ENCODE results near the gene PINK1.

DNA sequence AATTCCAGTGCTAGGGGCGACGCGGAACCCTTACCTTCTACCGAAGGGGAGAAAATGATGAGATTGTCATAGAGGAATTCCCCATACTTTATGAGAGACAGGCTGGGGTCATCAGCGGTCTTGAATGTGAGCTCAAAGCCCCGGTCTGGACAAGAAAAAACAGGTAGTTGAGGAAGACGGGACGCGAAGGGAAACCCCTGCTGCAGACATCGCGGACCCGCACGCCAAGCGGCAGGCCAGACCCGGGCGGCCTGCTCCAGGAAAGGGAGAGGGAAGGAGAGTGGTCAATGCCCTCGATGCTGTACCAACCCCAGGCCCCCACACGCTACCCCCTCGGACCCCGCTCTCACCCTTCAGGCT is 27.6 kb downstream of the PINK1 start:
- TF ChIP-seq, protein P1, sequence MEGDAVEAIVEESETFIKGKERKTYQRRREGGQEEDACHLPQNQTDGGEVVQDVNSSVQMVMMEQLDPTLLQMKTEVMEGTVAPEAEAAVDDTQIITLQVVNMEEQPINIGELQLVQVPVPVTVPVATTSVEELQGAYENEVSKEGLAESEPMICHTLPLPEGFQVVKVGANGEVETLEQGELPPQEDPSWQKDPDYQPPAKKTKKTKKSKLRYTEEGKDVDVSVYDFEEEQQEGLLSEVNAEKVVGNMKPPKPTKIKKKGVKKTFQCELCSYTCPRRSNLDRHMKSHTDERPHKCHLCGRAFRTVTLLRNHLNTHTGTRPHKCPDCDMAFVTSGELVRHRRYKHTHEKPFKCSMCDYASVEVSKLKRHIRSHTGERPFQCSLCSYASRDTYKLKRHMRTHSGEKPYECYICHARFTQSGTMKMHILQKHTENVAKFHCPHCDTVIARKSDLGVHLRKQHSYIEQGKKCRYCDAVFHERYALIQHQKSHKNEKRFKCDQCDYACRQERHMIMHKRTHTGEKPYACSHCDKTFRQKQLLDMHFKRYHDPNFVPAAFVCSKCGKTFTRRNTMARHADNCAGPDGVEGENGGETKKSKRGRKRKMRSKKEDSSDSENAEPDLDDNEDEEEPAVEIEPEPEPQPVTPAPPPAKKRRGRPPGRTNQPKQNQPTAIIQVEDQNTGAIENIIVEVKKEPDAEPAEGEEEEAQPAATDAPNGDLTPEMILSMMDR (IDR thresholded peaks at IDR 0.05): no peak
- TF ChIP-seq POLR2A (IDR thresholded peaks at IDR 0.05): no peak
